ENCODE data around the gene MRPL38.

MRPL38 gene

GRCh38 chr17:75906143-75906884 lies 1.6 kb upstream of the MRPL38 start:
- no peak for TF ChIP-seq TEAD4 (IDR thresholded peaks at IDR 0.05)
- TF ChIP-seq MAX (IDR thresholded peaks at IDR 0.05), result no peak
- TF ChIP-seq NFIC (IDR thresholded peaks at IDR 0.05), result no peak

GRCh38 chr17:75902406-75902805 lies 2.3 kb downstream of the MRPL38 start:
- TF ChIP-seq TAF1 (IDR thresholded peaks at IDR 0.05; ENCODE audit: low read depth) (no peak), EGR1 (IDR thresholded peaks at IDR 0.05) (no peak), MAX (IDR thresholded peaks at IDR 0.05) (no peak), REST (IDR thresholded peaks at IDR 0.05; ENCODE audit: low read depth) (no peak), CEBPB (IDR thresholded peaks at IDR 0.05) (no peak), ZBTB7A (IDR thresholded peaks at IDR 0.05; ENCODE audit: low read depth) (no peak), TCF12 (IDR thresholded peaks at IDR 0.05; ENCODE audit: low read depth) (no peak), CREB1 (IDR thresholded peaks at IDR 0.05; ENCODE audit: low read depth) (no peak), YY1 (IDR thresholded peaks at IDR 0.05; ENCODE audit: low read depth) (no peak), NFIC (IDR thresholded peaks at IDR 0.05) (no peak), EP300 (IDR thresholded peaks at IDR 0.05; ENCODE audit: borderline replicate concordance) (no peak), FOXM1 (IDR thresholded peaks at IDR 0.05; ENCODE audit: borderline replicate concordance, low read depth) (no peak), USF1 (IDR thresholded peaks at IDR 0.05) (no peak), RAD21 (IDR thresholded peaks at IDR 0.05; ENCODE audit: low read depth) (no peak), TEAD4 (IDR thresholded peaks at IDR 0.05) (no peak)

GRCh38 chr17:75901727-75902126 lies 3.0 kb downstream of the MRPL38 start:
- TF ChIP-seq RAD21 (IDR thresholded peaks at IDR 0.05; ENCODE audit: low read depth) (no peak), FOXM1 (IDR thresholded peaks at IDR 0.05; ENCODE audit: borderline replicate concordance, low read depth) (no peak), CREB1 (IDR thresholded peaks at IDR 0.05; ENCODE audit: low read depth) (no peak), TCF12 (IDR thresholded peaks at IDR 0.05; ENCODE audit: low read depth) (no peak), REST (IDR thresholded peaks at IDR 0.05; ENCODE audit: low read depth) (no peak), CEBPB (IDR thresholded peaks at IDR 0.05) (no peak), EGR1 (IDR thresholded peaks at IDR 0.05) (no peak), USF1 (IDR thresholded peaks at IDR 0.05) (no peak), YY1 (IDR thresholded peaks at IDR 0.05; ENCODE audit: low read depth) (no peak), MAX (IDR thresholded peaks at IDR 0.05) (no peak), TEAD4 (IDR thresholded peaks at IDR 0.05) (no peak), ZBTB7A (IDR thresholded peaks at IDR 0.05; ENCODE audit: low read depth) (no peak)

- TF ChIP-seq NFIC (IDR thresholded peaks at IDR 0.05) (no peak), EGR1 (IDR thresholded peaks at IDR 0.05) (no peak), USF1 (IDR thresholded peaks at IDR 0.05) (no peak), FOXM1 (IDR thresholded peaks at IDR 0.05; ENCODE audit: borderline replicate concordance, low read depth) (no peak), TCF12 (IDR thresholded peaks at IDR 0.05; ENCODE audit: low read depth) (no peak), CEBPB (IDR thresholded peaks at IDR 0.05) (no peak), EP300 (IDR thresholded peaks at IDR 0.05; ENCODE audit: borderline replicate concordance) (no peak), MAX (IDR thresholded peaks at IDR 0.05) (no peak), REST (IDR thresholded peaks at IDR 0.05; ENCODE audit: low read depth) (no peak)
These were observed 3.8 kb downstream of the MRPL38 start for GRCh38 chr17:75900691-75901533.
